HEK293T (cell line): ENCODE data around the gene DHCR7.

Experiments used
- BHLHE40 ChIP-seq: fragments of 450-650 bp; IDR thresholded peaks from 2 replicates; pipeline ENCODE4 v1.6.1; 2016; ENCODE audit warnings: mild to moderate bottlenecking, moderate library complexity, borderline replicate concordance
- CTBP1 ChIP-seq: fragments of 450-650 bp; IDR thresholded peaks from 2 replicates; pipeline ENCODE4 v1.6.1; 2016; ENCODE audit warnings: borderline replicate concordance
- ELF4 ChIP-seq: fragments of 450-650 bp; IDR thresholded peaks from 2 replicates; pipeline ENCODE4 v1.6.1; 2017; ENCODE audit warnings: antibody characterized with exemption
- FOXA1 ChIP-seq: fragments of 450-650 bp; IDR thresholded peaks from 2 replicates; pipeline ENCODE4 v1.6.1; 2016; ENCODE audit warnings: mild to moderate bottlenecking
- FOXK2 ChIP-seq: fragments of 450-650 bp; IDR thresholded peaks from 2 replicates; pipeline ENCODE4 v1.6.1; 2016; ENCODE audit warnings: mild to moderate bottlenecking
- FOXM1 ChIP-seq: fragments of 450-650 bp; IDR thresholded peaks from 2 replicates; pipeline ENCODE4 v1.6.1; 2017; ENCODE audit warnings: mild to moderate bottlenecking, borderline replicate concordance
- HDGF ChIP-seq: fragments of 450-650 bp; IDR thresholded peaks from 2 replicates; pipeline ENCODE4 v1.6.1; 2017; ENCODE audit warnings: antibody characterized with exemption, borderline replicate concordance
- L3MBTL2 ChIP-seq: fragments of 450-650 bp; conservative IDR thresholded peaks from 2 replicates; pipeline ENCODE4 v1.6.1; 2016; ENCODE audit warnings: mild to moderate bottlenecking
- PKNOX1 ChIP-seq: fragments of 450-650 bp; IDR thresholded peaks from 2 replicates; pipeline ENCODE4 v1.6.1; 2016
- SP1 ChIP-seq: fragments of 450-650 bp; IDR thresholded peaks from 2 replicates; pipeline ENCODE4 v1.6.1; 2017
- SUZ12 ChIP-seq: fragments of 450-650 bp; IDR thresholded peaks from 2 replicates; pipeline ENCODE4 v1.6.1; 2016; ENCODE audit warnings: mild to moderate bottlenecking
- ZNF384 ChIP-seq: fragments of 450-650 bp; IDR thresholded peaks from 2 replicates; pipeline ENCODE4 v1.6.1; 2016

GRCh38 chr11:71482746-71483364 is 34.7 kb upstream of the DHCR7 start:
- TF ChIP-seq SP1 (no peak), FOXM1 (no peak), FOXK2 (no peak), HDGF (no peak), SUZ12 (no peak), ZNF384 (no peak), PKNOX1 (no peak), FOXA1 (no peak), BHLHE40 (no peak), L3MBTL2 (no peak), CTBP1 (no peak), ELF4 (no peak)
